ENCODE measurements around the gene EYS. TPM values are rescaled to one million over a fixed set of nuclear protein-coding genes. Genes with fewer than 3 reads are reported as not detected.

EYS gene
- total RNA-seq, 2 experiments from 2014 or later: not detected

DNA sequence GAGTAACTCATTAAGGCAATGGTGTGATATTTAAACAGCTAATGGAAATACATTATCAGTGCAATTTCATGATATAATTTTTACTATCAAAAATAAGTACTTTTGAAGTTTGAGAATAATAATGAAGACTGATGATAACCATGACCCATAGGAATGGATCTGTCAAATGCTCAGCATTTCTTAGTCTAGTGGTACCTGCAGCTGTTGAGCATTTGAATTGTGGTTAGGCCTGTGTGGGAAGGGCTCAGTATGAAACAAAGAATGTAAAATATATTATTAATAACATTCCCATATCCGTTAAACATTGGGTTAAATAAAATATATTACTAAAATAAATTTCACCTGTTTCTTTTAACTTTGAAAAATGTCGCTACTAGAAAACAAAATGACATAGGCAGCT lies 1898.5 kb downstream of the EYS start:
- Histone ChIP-seq H3K9me3 (ENCODE audit: control insufficient read depth in 1 of 2, insufficient read depth in 1 of 2, low read length in 2 of 2) (no peaks in the 10 kb centered on the region), H3K36me3 (ENCODE audit: insufficient read depth, low read length) (no peaks in the 10 kb centered on the region), H3K4me1 (ENCODE audit: insufficient read depth, low read length) (no peaks in the 10 kb centered on the region), H3K27me3 (ENCODE audit: control insufficient read depth in 1 of 2, insufficient read depth in 2 of 2, low read length in 2 of 2) (no peaks in the 10 kb centered on the region), H3K27ac (ENCODE audit: low read depth in 1 of 2, low read length in 2 of 2) (no peak overlapping the region), H3K4me3 (ENCODE audit: low read length) (no peak overlapping the region)
- POLR2A ChIA-PET: no interaction called here
- TF ChIP-seq, protein P1, sequence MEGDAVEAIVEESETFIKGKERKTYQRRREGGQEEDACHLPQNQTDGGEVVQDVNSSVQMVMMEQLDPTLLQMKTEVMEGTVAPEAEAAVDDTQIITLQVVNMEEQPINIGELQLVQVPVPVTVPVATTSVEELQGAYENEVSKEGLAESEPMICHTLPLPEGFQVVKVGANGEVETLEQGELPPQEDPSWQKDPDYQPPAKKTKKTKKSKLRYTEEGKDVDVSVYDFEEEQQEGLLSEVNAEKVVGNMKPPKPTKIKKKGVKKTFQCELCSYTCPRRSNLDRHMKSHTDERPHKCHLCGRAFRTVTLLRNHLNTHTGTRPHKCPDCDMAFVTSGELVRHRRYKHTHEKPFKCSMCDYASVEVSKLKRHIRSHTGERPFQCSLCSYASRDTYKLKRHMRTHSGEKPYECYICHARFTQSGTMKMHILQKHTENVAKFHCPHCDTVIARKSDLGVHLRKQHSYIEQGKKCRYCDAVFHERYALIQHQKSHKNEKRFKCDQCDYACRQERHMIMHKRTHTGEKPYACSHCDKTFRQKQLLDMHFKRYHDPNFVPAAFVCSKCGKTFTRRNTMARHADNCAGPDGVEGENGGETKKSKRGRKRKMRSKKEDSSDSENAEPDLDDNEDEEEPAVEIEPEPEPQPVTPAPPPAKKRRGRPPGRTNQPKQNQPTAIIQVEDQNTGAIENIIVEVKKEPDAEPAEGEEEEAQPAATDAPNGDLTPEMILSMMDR (IDR thresholded peaks at IDR 0.05): no peak
- no peak overlapping the region for H3K27ac Mint-ChIP-seq
- CTCF ChIA-PET: no interaction called here
- intact Hi-C loops (cut with DNase I, micrococcal nuclease): no loop called here
- no peaks in the 10 kb centered on the region for H3K36me3 Mint-ChIP-seq (ENCODE audit: low read depth)
- H3K4me1 Mint-ChIP-seq (ENCODE audit: low read depth): no peaks in the 10 kb centered on the region
- DNase-seq (no peak), ATAC-seq (ENCODE audit: poor library complexity) (no peak)
- no peak overlapping the region for H3K4me3 Mint-ChIP-seq
- H3K9me3 Mint-ChIP-seq: no peaks in the 10 kb centered on the region
- H3K27me3 Mint-ChIP-seq: peaks cover 10% of the 10 kb centered on the region

DNA sequence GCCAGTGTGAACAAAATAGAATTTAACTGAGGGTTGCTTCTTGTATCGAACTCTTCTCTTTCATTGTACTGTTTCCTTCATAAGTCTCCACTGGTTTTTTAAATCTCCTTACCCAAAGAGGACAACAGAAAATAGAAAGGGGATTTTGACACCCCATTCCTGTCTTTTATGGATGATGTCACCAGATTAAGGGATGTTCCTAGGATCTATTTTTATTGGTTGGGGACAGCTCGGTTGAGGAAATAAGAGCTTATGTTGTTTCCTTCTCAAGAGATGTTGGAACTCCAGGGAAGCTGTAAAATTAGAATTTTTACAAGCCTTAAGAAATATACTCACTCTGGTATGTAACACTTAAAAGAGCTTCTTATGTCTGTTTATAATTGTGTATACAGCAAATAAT lies 1900.0 kb downstream of the EYS start:
- H3K4me1 Mint-ChIP-seq (ENCODE audit: low read depth): no peaks in the 10 kb centered on the region
- intact Hi-C loops (cut with DNase I, micrococcal nuclease): no loop called here
- no peaks in the 10 kb centered on the region for H3K36me3 Mint-ChIP-seq (ENCODE audit: low read depth)
- Histone ChIP-seq H3K4me3 (ENCODE audit: low read length) (no peak overlapping the region), H3K4me1 (ENCODE audit: insufficient read depth, low read length) (no peaks in the 10 kb centered on the region), H3K9me3 (ENCODE audit: control insufficient read depth in 1 of 2, insufficient read depth in 1 of 2, low read length in 2 of 2) (no peaks in the 10 kb centered on the region), H3K27ac (ENCODE audit: low read depth in 1 of 2, low read length in 2 of 2) (no peak overlapping the region), H3K36me3 (ENCODE audit: insufficient read depth, low read length) (no peaks in the 10 kb centered on the region), H3K27me3 (ENCODE audit: control insufficient read depth in 1 of 2, insufficient read depth in 2 of 2, low read length in 2 of 2) (no peaks in the 10 kb centered on the region)
- H3K27ac Mint-ChIP-seq: no peak overlapping the region
- ChIA-PET CTCF (no interaction called here), POLR2A (no interaction called here)
- no peak for DNase-seq
- H3K4me3 Mint-ChIP-seq: no peak overlapping the region
- H3K27me3 Mint-ChIP-seq: peaks cover 9% of the 10 kb centered on the region
- ATAC-seq (ENCODE audit: poor library complexity): no peak
- TF ChIP-seq, protein P1 (IDR thresholded peaks at IDR 0.05): no peak
- no peaks in the 10 kb centered on the region for H3K9me3 Mint-ChIP-seq

DNA sequence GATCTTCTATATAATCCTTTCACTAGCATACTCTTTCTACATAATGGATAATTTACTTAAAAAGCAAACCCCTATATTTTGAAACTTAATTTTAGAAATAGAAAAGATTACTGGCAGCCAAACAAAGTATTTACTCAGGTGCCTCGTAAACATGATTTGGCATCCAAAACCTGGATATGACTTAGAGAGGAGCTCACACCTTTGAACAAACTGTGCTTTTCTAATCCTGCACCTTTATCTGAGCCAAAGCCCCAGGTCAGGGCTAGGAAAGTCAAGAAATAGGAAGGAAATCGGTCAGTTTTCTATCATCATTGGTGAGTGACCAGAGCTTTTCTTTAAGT lies 1900.5 kb downstream of the EYS start:
- Histone ChIP-seq H3K9me3 (ENCODE audit: control insufficient read depth in 1 of 2, insufficient read depth in 1 of 2, low read length in 2 of 2) (no peaks in the 10 kb centered on the region), H3K4me3 (ENCODE audit: low read length) (no peak overlapping the region), H3K4me1 (ENCODE audit: insufficient read depth, low read length) (no peaks in the 10 kb centered on the region), H3K36me3 (ENCODE audit: insufficient read depth, low read length) (no peaks in the 10 kb centered on the region), H3K27me3 (ENCODE audit: control insufficient read depth in 1 of 2, insufficient read depth in 2 of 2, low read length in 2 of 2) (no peaks in the 10 kb centered on the region), H3K27ac (ENCODE audit: low read depth in 1 of 2, low read length in 2 of 2) (no peak overlapping the region)
- Mint-ChIP-seq H3K27me3 (peaks cover 9% of the 10 kb centered on the region), H3K9me3 (no peaks in the 10 kb centered on the region), H3K4me1 (ENCODE audit: low read depth) (no peaks in the 10 kb centered on the region), H3K4me3 (no peak overlapping the region), H3K27ac (no peak overlapping the region), H3K36me3 (ENCODE audit: low read depth) (no peaks in the 10 kb centered on the region)
- TF ChIP-seq, protein P1 (IDR thresholded peaks at IDR 0.05): no peak
- no peak for DNase-seq
- ChIA-PET CTCF (no interaction called here), POLR2A (no interaction called here)
- intact Hi-C loops (cut with DNase I, micrococcal nuclease): no loop called here
- no peak for ATAC-seq (ENCODE audit: poor library complexity)
